ENCODE results near the gene SOSTDC1.
"Not testable (repeated sequence)": the region's sequence is repeated elsewhere in the genome, so short reads cannot be mapped to it uniquely, and the experiment has no call there.

SOSTDC1 gene, protein sequence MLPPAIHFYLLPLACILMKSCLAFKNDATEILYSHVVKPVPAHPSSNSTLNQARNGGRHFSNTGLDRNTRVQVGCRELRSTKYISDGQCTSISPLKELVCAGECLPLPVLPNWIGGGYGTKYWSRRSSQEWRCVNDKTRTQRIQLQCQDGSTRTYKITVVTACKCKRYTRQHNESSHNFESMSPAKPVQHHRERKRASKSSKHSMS

DNA sequence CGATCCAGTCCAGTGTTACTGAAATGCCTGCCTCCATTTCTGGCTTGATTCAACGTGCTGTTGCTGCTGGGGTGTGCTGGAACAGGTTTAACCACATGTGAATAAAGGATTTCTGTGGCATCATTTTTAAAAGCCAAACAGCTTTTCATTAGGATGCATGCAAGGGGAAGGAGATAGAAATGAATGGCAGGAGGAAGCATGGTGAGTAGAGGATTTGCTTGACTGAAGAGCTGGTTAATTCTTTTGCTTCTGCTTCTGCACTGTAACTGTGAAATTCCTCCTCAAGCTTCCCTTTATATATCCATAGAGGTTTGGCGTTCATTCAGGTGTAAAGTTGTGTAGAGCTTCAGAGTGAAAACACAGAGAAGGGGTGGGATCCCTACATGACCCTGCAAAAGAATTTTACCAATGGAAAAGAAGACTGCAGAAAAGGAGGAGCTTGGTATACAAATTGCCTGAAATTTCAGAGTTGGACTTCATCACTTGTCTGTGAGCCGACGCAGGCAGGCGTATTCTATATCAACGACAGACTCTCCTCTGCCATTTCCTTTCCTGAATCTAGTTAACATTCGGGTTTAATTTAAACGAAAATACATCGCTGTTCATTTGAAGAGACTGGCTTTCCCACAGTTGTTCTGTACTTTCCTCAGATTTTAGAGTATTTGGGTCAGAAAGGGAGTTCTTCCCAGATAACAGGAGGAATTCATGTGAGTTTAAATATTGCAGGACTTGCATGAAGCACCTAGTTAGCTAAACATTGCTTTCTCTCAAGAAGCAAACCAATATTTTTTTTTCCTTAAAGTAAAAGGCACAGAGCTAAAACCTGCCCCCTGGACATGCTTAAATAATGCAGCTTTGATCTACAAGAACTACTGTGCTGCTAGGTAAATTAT is at the start of gene SOSTDC1:
TSS of gene SOSTDC1 (minus strand) at position 270 of the 893 bp plus-strand sequence. CDS start at position 200, 70 bp downstream.
- no peak for DNase-seq

DNA sequence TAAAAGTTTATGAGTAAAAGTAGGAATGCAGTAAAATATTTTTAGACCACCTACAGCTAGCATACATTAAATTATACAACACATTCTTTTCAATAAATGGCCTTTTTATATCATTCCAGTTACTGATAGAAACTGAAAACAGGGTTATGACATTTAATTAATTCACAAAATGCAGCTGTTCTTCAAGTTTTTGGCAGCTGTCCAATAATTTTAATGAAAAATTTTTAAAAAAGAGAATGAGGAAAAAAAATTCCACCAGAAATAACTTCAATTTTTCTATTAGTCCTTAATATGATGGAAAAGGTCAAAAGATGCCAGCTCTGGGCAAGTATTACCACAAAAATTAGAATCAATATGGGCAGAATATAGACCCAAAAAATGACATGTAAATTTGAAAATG is 49.2 kb upstream of the SOSTDC1 start:
- DNase-seq = no peak

DNA sequence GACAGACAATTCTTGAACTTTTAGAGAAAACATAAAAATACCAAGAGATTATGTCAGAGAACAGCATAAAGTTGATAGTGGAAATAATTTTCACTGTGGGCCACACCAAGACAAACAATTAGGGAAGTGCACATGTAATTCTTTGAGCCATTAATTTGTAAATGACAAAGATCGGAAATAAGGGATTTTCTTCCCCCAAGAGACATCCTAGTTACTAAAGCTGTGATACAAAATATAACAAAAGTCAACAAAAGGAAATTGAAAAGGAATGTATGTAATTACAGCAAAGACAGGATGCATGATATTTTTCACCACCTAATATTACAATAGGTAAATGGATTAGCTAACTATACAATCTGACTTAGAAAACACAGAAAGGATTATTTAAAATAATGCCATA is 48.7 kb upstream of the SOSTDC1 start:
- no peak for DNase-seq

DNA sequence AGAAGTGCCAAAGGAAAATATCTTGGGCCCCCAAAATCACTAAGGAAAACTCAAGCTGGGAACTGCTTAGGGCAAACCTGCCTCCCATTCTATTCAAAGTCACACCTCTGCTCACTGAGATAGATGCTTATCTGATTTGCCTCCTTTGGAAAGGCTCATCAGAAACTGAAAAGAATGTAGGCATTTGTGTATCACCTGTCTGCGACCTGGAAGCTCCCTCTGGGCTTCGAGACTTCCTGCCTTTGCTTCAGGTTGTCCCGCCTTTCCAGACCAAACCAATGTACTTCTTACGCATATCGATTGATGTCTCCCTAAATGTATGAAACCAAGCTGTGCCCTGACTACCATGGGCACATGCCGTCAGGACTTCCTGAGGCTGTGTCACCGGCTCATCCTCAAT is 46.6 kb upstream of the SOSTDC1 start:
- DNase-seq = no peak

DNA sequence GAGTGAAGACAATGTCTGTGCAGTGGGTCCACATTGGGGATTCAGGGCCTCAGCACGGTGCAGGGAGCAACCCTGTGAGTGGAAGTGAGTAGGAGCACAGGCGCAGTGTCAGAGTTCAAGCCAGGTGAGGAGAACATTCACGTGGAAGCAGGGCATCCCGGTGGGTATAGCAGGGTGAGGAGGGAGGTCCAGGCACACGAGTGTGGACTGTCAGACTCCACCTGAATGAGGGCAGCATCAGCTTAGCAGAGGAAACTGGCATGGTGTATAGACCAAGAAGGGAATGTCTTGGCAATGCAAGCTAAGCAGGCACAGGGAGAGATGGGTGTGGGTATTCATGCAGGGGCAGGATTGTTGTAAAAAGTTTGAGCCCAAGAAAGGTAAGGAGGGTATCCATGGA is 45.8 kb upstream of the SOSTDC1 start:
- no peak for DNase-seq

DNA sequence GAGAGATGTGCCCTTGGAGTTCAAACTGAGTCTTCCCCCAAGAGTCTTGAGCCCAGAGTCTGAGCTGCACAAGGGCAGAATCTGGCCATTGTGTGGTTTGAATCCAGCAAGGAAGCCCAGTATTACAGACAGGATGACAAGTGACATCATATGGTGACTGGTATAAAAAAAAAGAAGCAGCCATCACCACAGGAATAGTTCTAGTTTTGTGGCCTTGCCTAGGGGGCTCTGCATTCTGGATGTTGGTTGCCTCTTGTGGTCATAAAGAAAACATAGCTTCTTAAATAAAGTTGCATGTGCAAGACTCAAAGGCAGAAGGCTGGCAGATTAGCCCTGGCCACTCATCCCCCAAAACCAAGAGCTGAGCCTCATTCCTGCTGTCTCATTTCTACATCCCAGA is 44.3 kb upstream of the SOSTDC1 start:
- DNase-seq = no peak

DNA sequence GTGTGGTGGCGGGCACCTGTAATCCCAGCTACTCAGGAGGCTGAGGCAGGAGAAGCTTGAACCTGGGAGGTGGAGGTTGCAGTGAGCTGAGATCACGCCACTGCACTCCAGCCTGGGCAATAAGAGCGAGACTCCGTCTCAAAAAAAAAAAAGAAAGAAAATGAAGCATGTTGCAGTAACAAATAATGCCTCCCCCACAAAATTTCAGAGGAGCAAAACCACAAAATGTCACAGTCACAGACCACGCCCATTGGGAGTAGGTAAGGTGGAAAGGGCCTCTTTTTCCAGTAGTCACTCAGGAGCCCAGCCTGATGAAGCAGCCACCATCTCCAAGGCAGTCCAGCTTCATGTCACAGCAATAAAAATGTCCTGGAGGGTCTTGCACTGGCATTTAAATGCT is 40.9 kb upstream of the SOSTDC1 start:
- DNase-seq = not testable (repeated sequence)

DNA sequence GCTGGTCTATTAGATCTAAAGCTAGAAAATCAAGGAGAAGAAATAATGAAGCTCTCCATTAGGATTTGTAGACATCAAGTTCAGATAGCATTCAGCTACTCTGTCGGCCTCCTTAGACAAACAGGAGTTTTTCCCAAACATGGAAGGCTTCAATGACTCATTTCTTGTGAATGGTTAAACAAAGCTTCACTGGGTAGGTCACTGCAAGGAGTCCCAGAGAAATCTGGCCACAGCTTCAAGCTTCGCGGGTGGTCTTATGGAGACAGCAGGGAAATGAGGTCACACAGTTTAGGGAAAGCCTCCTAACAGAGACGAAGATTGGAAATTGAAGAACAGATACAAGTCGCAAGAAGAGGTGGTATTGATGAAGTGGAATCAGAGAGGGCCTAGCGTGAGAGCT is 38.5 kb upstream of the SOSTDC1 start:
- no peak for DNase-seq

DNA sequence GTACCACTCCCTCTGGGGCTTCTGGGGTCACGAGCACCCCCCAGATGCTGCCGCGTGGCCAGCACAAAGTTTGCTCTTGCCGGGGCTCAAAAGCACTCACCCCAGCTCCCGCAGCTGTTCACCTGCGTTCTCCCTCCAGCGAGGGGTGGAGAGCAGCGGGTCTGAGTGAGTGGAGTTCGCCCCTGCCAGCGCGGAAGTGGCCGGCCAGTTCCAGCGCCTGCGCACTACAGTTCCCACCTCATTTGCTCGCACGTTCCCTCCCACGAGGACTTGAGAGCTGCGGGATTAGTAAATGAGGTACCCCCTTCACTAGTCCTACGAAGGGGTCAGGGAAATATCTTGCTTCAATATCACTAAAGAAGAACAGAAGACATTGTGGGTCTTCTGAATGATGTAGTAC is 36.8 kb upstream of the SOSTDC1 start:
- no peak for DNase-seq

DNA sequence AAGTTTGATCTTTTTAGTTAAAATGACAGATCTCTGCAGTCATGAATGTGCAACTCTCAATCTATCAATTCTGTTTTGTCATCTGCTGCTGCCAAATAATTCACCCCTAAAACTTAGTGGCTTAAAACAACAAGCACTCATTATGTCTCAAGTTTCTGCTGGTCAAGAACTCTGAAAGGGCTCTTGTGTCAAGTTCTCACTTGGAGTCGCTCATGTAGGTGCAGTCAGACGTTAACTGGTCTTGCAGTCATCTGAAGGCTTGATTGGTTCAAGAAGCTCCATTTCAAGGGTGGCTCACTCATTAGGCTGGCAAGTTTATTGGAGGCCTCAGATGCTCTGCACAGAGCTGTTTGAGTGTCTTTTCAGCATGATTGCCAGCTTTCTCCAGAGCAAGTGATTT is 32.6 kb upstream of the SOSTDC1 start:
- DNase-seq = no peak

DNA sequence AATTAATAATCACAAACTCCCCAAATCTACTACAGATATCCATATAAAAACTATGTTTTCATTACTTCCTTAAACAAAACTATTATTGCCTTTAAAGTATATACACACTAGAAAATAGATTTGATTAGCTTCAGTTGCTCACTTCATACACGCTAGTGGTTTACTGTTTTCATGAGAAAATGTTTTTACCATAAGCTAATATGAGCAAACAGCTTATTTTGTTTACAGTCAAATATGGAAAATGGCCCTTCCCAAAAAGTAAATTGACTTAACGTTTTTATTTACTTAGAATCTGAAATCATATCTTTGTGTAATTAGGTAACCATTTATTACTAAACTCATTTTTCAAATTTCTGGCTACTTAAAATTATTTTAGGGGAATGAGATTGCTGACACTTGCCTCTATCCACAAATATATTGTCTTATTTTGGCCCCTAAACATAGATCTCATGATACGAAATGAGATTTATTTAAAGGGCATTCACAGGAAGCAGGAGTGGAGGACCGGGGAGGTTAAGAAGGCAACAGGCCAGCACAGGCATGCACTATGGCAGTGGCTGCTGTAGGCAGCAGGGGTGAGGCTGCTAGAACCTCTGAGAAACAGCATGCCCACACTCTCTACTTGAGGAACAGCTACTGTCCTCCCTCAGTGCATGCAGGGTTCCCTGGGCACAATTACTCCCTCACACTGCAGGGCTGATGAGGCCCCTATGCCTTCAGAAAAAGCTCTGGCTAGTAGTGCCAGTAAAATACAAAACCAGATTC is 29.6 kb upstream of the SOSTDC1 start:
- no peak for DNase-seq

DNA sequence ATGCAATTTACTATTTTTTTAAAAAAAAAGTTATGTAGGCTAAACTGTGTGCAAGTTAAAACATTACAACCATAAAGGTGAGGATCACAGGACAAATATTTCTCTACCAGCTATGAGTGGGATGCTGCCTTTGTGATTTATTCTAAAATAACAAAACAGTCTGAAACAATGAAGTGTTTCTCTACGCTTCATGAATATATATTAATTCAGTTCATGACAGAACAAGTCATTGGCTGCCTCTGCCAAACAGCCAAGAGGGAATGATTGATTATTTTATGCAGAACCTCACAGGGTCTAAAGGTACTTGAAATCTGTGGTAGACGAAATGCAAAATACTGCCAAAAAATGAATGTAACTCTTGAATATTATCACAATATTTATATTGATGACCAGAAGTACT is 29.0 kb upstream of the SOSTDC1 start:
- DNase-seq = no peak

DNA sequence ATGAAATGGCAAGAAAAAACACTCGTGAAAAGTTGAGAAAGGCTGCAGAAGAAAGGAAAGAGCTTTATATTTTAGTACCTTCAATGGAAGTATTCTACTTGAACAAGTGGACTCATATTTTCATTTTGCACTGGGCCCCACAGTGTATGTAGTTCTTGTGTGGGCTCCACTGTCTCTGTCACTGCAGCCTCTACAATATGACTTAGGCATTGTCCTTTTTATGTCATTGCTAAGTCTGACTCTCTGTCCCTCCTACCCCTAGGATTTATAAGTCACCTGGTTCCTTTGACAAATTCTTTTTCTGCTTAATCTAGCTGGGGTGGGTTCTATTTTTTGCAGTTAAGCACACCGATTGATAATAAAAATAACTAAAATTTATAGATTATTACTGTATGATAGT is 27.7 kb upstream of the SOSTDC1 start:
- DNase-seq = no peak

DNA sequence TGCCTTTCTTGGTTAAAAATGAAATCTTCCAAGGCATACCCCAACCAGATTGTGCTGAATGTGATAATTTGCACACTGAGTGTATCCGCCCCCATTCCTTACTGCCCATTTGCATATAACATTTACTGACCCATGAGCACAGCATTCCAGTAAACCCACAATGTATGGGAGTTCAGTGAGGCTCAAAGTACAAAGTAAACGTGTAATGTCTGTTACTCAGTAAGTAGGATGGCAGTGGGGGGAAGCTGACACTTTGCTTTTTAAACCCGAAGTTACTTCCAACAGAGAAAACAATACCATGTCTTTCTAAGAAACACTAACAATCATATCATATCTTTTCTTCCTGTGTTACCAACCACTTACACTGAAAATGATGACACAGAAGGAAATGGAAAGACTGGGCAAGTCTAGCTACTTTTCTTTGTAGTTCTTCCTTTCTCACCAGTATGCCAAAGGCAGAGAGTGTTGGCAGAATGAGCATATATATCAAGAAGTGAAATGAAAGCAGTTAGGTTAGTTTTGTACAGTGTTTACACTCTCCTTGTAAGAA is 27.1 kb upstream of the SOSTDC1 start:
- DNase-seq = no peak

DNA sequence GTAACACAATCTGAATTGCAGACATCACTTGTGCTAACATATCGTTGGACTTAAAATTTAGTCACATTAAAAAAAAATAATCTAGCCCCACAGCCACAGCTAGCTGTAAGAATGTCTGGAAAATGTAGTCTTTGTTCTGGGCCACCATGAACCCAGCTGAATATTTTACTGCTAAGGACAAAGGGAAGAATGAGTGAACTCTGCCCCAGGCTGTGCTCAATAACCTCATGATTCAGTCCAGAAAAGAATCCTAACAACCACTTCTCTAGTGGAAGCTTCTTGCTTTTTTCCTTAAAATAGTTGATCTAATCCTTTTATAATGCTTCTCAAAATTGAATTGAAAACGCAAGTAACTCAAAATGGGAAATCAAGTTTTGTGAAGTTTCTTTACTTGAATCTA is 25.6 kb upstream of the SOSTDC1 start:
- no peak for DNase-seq

DNA sequence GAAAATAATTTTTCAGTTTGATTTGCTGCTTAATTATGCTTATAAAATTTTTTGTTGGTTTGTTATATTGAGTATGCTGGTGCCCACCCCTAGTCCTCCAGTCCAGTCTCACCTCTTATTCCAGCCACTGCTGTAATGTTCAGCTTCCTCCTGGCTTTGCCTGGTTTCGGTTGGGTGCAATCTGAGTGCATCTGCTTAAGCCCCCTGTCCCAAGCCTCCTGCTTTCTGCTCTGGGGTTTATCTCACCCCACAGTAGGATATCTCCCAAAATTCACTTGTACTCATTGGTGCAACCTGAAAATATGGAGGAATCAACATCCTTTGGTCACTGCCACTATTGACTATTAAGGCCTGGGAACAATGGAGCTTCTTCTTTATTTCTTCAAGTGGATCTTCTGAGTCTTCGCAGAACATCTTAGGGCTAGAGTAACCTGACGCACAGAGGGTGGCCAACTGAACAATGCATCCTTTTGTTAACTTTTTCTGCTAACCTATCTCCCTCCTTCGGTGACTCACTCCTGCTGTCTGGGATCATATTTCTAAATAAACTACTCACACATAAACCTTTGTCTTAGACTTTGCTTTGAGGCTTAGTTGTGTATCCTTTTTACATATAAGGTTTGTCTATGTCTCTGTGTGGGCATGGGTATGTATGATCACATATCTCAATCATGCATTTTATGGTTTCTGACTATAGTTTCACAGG is 19.1 kb upstream of the SOSTDC1 start:
- no peak for DNase-seq

DNA sequence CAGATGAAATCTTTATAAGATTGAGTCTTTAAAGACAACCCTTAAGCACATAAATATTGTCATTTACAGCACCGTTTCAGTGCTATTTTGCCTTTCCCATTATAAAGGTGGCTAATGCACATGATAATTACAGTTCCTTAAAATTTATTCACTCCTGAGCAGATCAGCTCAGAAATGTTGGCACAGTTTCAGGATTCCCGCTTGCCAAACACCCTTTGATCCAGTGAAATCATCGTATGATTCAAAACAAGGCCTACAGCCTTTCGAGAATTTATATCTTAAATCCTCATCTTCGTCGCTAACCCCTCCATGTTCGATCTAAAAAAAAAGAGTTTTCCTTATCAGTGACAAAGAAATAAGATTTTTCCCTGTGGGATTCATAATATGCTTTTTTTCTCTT is 14.1 kb upstream of the SOSTDC1 start:
- DNase-seq = no peak

DNA sequence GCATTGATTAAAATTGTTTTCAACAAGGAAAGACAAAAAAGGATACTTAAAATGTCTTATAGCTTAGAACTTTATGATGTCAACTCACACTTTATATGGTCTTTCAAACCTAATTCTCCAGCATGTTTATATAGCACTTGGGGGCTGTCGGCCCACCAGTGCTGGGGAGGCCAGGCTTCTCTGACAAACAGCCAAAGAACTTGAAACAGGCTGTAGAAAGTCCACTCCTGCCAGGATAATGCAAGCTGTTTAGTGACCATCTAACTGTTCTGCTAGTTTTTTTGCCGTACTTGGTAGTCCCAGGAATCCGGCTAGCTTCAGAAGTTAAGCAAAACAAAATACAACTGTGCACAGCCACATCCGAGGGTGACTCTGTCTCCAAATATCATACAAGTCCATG is 13.6 kb upstream of the SOSTDC1 start:
- no peak for DNase-seq

DNA sequence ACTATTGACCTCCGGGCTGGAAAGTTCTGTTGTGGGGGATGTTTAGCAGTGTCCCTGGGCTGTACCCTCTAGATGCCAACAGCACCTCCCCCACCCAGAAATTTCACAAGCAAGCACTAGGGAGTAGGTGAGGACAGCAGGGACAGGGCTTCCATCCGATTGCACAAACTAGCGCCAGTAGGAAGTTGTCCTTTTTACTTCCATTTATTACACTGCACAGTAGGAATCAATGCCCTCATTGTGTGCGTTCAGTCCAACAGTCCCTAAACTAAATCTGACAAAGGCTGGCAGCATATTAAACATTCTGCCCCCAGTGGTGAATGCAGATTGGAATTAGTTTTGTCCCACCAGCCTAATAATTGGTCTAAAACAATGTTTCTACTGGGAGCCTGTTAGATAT is 6.4 kb upstream of the SOSTDC1 start:
- DNase-seq = no peak

DNA sequence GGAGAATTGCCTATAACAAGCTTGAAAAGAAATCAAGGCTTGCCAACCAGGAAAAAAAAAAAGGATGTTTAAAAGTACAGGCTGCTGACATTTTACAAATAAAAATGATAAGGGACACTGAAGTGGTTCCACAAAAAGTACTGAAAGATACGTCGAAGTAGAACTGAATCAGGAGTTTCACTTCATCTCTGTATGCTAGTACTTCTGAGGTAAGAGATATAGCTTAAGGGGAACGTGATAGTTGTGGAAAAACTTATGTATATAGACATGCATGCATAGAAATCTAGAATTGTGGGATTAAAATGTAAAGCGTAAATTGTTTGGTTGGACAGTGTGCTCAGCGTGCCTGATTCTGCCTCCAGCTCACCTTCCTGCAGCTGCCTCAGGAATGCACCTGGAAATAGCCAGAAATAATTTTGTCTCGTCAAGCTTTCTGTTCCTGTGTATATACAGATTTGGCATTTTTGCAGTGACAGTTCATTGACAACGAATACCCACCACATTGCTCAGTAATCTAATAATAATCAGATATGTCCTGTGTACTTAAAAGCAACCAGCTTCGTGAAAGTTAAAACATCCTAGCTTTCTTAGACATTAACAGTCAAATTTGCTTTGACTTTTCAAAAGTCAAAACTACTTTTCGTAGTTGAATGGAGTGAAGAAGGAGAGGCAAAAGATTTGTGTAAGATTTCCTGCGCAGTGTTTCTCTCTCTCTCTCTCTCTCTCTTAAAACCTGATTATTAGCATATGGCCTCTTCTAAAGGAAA is 1.4 kb downstream of the SOSTDC1 start:
- no peak for DNase-seq

DNA sequence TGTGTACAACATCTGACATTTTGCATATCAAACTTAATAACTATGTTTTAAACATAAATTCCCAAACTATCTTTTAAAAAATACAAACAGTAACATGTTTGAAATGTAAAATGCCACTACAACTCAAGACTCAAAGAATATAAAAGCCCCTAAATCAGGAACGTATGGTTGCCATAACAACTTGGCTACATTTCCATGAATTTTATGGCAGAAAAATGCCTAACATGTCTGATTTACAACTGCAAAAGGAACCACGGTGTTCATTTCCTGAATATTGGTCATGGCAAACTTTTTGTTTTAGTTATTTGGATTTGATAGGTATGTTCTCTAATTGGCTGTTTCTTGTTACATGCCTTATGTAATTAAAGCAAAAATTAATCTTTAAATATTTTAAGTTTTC is 2.0 kb downstream of the SOSTDC1 start:
- DNase-seq = no peak

DNA sequence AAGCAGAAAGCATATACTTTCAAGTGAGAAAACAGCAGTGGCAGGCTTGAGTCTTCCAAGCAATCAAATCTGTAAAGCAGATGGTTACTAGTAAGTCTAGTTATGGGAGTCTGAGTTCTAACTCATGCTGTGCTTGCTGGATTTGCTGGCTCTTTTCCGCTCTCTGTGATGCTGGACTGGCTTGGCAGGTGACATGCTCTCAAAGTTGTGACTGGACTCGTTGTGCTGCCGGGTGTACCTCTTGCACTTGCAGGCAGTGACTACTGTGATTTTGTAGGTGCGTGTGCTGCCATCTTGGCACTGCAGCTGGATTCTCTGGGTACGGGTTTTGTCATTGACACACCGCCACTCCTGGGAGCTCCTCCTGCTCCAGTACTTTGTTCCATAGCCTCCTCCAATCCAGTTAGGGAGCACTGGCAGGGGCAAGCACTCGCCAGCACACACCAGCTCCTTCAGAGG is 3.1 kb downstream of the SOSTDC1 start:
- no peak for DNase-seq
